ENCODE results near the gene TRIM15.

The TRIM15 gene

DNA sequence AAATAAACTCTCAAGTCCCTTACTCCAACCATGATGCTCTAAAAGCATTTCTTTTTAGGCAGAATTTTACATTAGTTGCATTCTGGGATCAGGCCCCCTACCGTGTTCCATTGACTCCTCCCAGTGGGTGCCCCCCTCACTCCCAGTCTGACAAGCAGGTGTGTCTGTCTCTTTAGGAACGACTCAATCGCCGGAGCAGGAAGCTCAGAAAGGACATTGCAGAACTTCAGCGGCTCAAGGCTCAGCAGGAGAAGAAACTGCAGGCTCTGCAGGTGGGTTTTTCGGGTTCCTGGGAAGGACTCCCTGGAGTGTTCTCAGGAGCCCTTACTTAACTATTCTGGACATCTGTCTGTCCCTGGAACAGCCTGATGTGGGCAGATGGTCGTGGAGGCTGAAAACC is 17.5 kb upstream of the TRIM15 start:
- no peak for DNase-seq (ENCODE audit: low read depth in 2 of 2)

GRCh38 chr6:30147096-30147495 is 16.2 kb upstream of the TRIM15 start:
- DNase-seq (ENCODE audit: low read depth in 2 of 2): no peak

DNA sequence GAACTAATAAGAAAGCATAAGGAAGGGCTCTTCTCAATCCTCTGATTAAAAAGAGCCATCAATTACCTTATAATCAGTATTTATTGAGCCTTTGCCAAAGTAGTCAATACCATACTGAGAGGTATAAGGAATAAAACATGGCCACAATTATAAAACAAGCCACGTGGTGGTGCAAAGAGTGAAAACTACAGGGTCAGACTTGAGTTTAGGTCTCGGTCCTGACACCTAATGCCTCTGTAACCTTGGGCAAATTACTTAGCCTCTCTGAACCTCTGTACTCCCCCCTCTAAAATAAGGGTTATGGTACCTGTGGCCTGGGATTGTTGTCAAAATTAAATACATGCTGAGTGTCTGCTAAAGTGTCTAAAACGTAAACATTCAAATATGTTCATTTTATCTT is 14.1 kb upstream of the TRIM15 start:
- DNase-seq (ENCODE audit: low read depth in 2 of 2): no peak

DNA sequence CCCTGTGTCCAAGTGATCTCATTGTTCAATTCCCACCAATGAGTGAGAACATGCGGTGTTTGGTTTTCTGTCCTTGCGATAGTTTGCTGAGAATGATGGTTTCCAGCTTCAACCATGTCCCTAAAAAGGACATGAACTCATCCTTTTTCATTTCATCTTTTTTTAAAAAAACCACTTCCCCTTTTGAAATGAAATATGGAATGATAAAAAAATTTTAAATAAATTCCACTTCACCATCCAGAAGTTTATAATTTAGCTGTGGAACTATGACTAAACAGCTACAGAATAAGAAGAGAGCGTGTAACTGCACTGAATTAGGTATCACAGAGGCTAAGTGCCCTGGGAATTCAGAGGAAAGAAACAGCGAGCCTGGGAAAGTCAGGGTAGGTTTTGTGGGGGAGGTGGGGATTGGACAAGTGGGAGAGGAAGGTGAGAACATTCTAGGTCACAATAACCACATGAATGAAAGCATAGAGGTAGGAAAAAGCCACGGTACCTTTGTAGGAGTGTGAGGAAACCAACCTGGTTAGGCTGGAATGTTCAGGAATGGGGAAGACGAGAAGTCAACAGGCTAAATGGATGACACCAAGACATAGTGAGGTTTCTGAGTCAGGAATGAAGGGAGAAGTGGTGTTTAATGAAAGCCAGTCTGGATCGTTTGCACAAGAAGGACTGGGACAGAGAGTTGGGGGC is 13.3 kb upstream of the TRIM15 start:
- DNase-seq (ENCODE audit: low read depth in 2 of 2): no peak

- no peak for DNase-seq (ENCODE audit: low read depth in 2 of 2)
Observed at GRCh38 chr6:30150671-30151395, 12.5 kb upstream of the TRIM15 start.

DNA sequence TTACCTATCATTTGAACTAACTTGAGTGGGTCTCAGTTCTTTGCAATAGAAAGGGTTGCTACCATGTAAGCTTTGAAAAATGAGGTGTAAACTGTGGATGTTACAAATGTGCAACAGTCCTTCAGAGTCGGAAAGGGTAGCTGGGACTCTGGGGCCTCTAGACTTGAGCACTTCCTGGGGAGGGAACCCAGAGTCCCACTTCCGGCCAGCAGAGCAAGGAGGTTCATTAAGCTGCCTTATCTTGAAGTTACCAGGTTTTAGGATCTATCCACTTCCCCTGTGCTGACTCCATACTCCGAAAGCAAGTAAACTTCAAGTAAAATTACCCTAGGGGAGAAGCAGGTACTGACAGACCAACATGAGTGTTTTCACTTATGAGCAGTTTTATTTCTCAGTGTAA is 11.8 kb upstream of the TRIM15 start:
- no peak for DNase-seq (ENCODE audit: low read depth in 2 of 2)

DNA sequence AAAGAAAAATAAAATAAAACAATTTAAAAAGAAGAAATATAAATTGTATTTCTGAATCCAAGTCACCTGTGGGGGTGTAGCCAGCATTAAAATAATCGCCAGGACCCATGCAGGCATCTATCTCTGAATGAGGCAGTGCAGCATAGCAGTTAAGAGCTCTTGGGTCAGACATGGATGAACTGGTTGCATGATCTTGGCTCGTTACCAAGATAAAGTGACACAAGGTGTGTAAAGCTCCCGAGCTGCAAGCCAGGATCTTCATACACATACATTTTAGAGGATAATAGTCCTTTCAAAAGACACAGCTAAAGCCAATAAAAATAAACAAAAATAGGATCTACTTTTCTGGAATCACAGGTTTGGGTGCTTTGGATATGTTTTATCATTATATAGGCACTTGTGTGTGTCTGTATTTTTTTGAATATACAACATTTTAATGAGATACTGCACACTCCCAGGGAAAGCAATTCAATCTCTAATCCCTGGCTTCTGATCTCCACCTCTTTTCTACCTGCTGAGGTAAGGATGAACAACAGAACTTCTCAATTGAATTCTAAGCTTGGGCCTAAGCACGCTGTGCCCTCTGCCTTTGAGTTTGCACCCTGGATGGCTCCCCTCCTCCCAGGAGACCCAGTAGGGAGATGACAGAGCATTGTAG is 11.2 kb upstream of the TRIM15 start:
- no peak for DNase-seq (ENCODE audit: low read depth in 2 of 2)

- DNase-seq (ENCODE audit: low read depth in 2 of 2): no peak
Observed at GRCh38 chr6:30152910-30153610, 10.3 kb upstream of the TRIM15 start.

- no peak for DNase-seq (ENCODE audit: low read depth in 2 of 2)
Observed at GRCh38 chr6:30154061-30154460, 9.3 kb upstream of the TRIM15 start.

GRCh38 chr6:30154709-30155519 is 8.4 kb upstream of the TRIM15 start:
- no peak for DNase-seq (ENCODE audit: low read depth in 2 of 2)

DNA sequence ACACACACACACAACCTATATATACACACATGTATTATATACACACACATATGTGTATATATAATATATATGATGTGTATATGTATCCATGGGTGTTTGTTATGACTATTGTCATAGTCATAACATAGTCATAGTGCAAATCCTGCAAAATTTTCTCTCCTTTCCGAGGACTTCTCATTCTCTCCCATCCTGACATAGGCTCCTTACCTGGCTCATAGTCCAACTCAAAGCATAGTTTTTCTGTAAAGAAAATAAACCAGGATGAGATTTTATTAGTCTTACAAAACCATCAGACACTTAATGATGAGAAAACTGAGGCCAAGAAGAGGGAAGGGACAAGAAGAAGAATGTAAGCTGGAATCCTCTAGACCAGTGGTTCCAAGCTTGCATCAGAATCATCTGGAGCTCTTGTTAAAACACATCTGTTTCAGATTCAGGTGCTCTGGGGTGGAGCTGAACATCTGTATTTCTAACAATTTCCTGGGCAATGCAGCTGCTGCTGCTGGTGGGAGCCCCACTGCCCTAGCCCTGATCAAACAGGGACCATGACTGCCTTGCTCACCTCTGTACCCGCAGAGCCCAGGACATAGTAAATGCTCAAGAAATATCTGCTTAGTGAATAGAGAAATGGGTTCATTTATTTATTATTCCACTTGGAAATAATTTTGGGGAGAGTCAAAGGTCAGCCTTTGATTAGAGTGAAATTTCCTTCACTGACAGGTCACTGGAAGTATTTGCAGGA is 7.7 kb upstream of the TRIM15 start:
- DNase-seq (ENCODE audit: low read depth in 2 of 2): no peak

GRCh38 chr6:30156262-30156599 is 7.1 kb upstream of the TRIM15 start:
- no peak for DNase-seq (ENCODE audit: low read depth in 2 of 2)

- DNase-seq (ENCODE audit: low read depth in 2 of 2): no peak
Observed at GRCh38 chr6:30156774-30157173, 6.6 kb upstream of the TRIM15 start.

DNA sequence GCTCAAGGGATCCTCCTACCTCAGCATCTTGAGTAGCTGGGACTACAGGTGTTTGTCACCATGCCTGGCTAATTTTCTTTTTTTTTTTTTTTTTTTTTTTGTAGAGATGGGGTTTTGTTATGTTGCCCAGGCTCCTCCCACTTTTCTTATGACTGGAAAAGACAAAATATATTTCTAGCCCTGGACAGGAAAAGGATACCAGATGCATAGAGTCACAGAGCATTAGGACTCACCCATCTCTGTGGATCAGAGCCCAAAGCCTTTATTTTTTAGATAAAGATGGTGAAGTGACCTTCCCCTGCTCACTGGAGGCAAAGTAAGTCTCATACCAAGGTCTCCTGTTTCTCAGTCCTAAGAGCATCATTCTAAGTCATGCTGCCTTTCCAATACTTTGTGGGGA is 5.8 kb upstream of the TRIM15 start:
- DNase-seq (ENCODE audit: low read depth in 2 of 2): no peak

- DNase-seq (ENCODE audit: low read depth in 2 of 2): no peak
Observed at GRCh38 chr6:30157999-30158398, 5.3 kb upstream of the TRIM15 start.

GRCh38 chr6:30158475-30159040 is 4.8 kb upstream of the TRIM15 start:
- DNase-seq (ENCODE audit: low read depth in 2 of 2): no peak

DNA sequence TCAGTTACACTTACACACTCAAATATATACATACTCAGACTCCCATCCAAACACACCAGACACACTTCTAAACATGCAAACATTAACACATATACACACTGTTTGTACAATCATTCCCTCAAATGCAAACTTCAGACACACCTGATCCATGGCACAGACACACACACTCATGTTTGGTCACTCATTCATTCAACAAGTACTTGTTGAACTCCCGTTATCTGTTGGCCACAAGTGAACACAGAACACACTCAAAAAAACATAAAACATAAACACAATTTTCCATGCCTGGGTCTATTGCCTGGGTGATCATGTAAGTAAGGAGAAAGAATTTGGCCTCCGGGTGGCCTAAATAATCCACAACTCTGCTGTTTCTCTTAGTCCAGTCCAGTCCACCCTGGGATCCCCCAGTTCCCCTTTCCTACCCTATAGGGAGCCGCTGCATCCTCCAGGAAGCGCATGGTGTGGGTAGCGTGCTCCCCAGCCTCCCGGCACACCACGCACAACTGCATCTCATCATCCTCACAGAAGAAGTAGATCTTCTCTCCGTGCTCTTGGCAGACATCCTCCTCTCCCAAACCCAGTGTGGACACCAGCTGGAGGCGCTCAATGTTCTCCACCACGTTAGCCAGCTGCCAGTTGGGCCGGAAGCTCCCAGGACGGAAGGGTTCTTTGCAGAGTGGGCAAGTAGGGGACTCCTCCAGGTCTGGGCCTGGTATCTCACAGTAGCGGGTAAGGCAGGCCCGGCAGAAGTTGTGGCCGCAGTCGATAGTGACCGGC is 3.1 kb upstream of the TRIM15 start:
- DNase-seq (ENCODE audit: low read depth in 2 of 2): no peak

GRCh38 chr6:30160785-30161531 is 2.4 kb upstream of the TRIM15 start, which contains the start of gene TRIM10:
TRIM10 (minus strand) TSS chr6:30161211; CDS start chr6:30160858, 353 bp downstream.
- no peak for DNase-seq (ENCODE audit: low read depth in 2 of 2)
